Ectodermal cell (in vitro differentiated cells): ENCODE data around the gene KNL1.
"Not testable (repeated sequence)": the region's sequence is repeated elsewhere in the genome, so short reads cannot be mapped to it uniquely, and the experiment has no call there.

Experiments
- H3K27ac ChIP-seq: 2 replicates; pipeline ENCODE4 v1.7.0; 2013; ENCODE audit warnings: mild to moderate bottlenecking, low read depth, low read length; ENCODE audit not compliant: insufficient read depth, poor library complexity, severe bottlenecking
- H3K27me3 ChIP-seq: 2 replicates; pipeline ENCODE4 v1.7.0; 2013; ENCODE audit warnings: mild to moderate bottlenecking, low read length; ENCODE audit not compliant: insufficient read depth, control insufficient read depth, poor library complexity, severe bottlenecking
- H3K36me3 ChIP-seq: one replicate; pipeline ENCODE4 v1.7.0; 2013; ENCODE audit warnings: low read length; ENCODE audit not compliant: control insufficient read depth, insufficient read depth
- H3K4me1 ChIP-seq: one replicate; pipeline ENCODE4 v1.7.0; 2013; ENCODE audit warnings: low read length; ENCODE audit not compliant: control insufficient read depth, insufficient read depth
- H3K4me3 ChIP-seq: 2 replicates; pipeline ENCODE4 v1.7.0; 2013; ENCODE audit warnings: low read depth, low read length, control low read depth; ENCODE audit not compliant: insufficient read depth
- H3K9me3 ChIP-seq: 2 replicates; pipeline ENCODE4 v1.7.0; 2013; ENCODE audit warnings: mild to moderate bottlenecking, low read length, moderate library complexity; ENCODE audit not compliant: control insufficient read depth
- WGBS, 2 experiments: methylation state at CpG; one replicate each; pipeline ENCODE4 v1.1.7; 2013; ENCODE audit warnings: missing lambda C conversion rate in 2 of 2; 5-methylcytosine and 5-hydroxymethylcytosine counted together

The KNL1 gene

DNA sequence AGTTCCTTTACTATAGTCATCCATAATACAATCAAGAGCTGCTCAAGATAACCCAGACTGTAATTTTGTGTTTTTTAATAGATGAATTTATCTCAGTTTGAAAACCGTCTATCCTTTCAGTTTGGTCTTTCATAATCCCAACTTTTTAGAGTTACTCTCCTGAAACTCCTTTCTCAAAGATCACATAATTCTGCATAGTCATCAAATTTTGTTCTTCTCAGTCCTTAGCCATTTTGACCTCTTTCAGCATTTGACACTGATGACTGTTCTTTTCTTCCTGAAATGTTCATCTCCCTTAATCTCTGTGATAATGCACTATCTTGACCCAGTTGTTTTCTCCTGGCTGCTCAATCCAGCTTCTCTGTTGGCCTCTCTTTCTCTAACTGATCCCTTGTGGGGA is 53.5 kb downstream of the KNL1 start:
- H3K27ac ChIP-seq, result no peak overlapping the region
- WGBS, 2 experiments, result 95 to 96% methylated on average over 1 of the region's 1 CpG
- H3K27me3 ChIP-seq, result no peaks in the 10 kb centered on the region
- H3K36me3 ChIP-seq, result peaks cover under 1% of the 10 kb centered on the region
- no peaks in the 10 kb centered on the region for H3K9me3 ChIP-seq
- H3K4me3 ChIP-seq, result no peak overlapping the region
- H3K4me1 ChIP-seq, result no peaks in the 10 kb centered on the region

DNA sequence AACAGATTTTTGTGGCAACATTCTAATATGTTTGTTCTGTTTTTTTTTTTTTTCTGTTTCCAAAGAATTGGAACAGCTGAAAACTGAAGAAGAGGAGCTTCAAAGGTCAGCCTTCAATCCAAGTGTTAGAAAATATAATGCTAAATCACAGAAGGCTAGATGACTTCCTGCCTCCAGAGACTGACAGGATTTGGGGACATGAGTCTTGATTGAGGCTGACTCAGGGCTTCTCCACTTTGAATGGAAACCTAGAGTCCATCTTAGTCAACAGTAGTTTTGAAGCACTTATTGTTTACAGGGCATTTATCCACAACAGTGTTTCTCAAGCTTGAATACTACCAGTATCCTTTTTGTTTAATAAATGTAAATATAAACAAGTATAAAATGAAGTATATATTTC is 56.4 kb downstream of the KNL1 start:
- Histone ChIP-seq H3K27me3 (no peaks in the 10 kb centered on the region), H3K4me1 (no peaks in the 10 kb centered on the region), H3K36me3 (peaks cover 4% of the 10 kb centered on the region), H3K9me3 (no peaks in the 10 kb centered on the region), H3K27ac (no peak overlapping the region), H3K4me3 (no peak overlapping the region)

DNA sequence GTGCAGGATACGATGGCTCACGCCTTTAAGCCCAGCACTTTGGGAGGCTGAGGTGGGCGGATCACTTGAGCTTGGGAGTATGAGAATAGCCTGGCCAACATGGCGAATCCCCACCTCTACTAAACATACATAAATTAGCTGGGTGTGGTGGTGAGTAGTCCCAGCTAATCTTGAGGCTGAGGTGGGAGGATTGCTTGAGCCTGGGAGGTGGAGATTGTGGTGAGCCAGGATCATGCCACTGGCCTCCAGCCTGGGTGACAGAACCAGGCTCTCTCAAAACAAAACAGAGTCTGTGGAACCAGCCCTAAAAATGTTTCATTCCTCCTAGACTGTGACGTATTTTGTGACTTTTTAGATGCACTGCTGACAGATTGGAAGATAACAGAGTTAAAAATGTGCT is 66.6 kb downstream of the KNL1 start:
- WGBS, 2 experiments, result 87 to 89% methylated on average over 1 to 4 of the region's 5 CpGs
- H3K27ac ChIP-seq, result no peak overlapping the region
- H3K36me3 ChIP-seq, result peaks cover 10% of the 10 kb centered on the region
- no peak overlapping the region for H3K4me3 ChIP-seq
- no peaks in the 10 kb centered on the region for H3K27me3 ChIP-seq
- H3K9me3 ChIP-seq, result no peaks in the 10 kb centered on the region
- no peaks in the 10 kb centered on the region for H3K4me1 ChIP-seq

DNA sequence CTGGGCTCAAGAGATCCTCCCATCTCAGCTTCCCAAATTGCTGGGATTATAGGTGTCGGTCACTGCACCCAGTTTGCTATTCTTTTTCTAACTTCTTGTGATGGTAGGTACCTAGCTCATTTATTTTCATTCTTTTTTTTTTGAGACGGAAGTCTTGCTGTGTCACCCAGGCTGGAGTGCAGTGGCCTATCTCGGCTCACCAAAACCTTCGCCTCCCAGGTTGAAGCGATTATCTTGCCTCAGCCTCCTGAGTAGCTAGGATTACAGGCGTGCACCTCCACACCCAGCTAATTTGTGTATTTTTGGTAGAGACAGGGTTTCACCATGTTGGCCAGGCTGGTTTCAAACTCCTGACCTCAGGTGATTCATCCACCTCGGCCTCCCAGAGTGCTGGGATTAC is 70.9 kb downstream of the KNL1 start:
- H3K9me3 ChIP-seq, result no peaks in the 10 kb centered on the region
- no peak overlapping the region for H3K4me3 ChIP-seq
- H3K27me3 ChIP-seq, result no peaks in the 10 kb centered on the region
- H3K4me1 ChIP-seq, result no peaks in the 10 kb centered on the region
- peaks cover 7% of the 10 kb centered on the region for H3K36me3 ChIP-seq
- 94 to 98% methylated on average over 7 of the region's 7 CpGs for WGBS, 2 experiments
- H3K27ac ChIP-seq, result no peak overlapping the region

DNA sequence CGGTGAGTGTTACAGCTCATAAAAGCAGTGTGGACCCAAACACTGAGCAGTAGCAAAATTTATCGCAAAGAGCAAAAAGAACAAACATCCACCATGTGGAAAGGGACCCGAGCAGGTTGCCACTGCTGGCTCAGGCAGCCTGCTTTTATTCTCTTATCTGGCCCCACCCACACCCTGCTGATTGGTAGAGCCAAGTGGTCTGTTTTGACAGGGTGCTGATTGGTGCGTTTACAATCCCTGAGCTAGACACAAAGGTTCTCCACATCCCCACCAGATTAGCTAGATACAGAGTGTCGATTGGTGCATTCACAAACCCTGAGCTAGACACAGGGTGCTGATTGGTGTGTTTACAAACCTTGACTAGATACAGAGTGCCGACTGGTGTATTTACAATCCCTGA is 82.2 kb downstream of the KNL1 start:
- H3K4me1 ChIP-seq, H3K4me3 ChIP-seq, H3K27me3 ChIP-seq, H3K9me3 ChIP-seq, H3K27ac ChIP-seq, H3K36me3 ChIP-seq: not testable (repeated sequence)
- 90 to 93% methylated on average over 6 of the region's 6 CpGs for WGBS, 2 experiments

DNA sequence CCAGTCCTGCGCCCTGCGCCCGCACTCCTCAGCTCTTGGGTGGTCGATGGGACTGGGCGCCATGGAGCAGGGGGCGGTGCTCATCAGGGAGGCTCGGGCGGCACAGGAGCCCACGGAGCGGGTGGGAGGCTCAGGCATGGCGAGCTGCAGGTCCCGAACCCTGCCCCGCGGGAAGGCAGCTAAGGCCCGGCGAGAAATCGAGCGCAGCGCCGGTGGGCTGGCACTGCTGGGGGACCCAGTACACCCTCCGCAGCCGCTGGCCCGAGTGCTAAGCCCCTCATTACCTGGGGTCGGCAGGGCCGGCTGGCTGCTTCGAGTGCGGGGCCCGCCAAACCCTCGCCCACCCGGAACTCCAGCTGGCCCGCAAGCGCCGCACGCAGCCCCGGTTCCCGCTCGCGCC is 82.9 kb downstream of the KNL1 start:
- WGBS, 2 experiments, result 96 to 97% methylated on average over 35 to 37 of the region's 38 CpGs

DNA sequence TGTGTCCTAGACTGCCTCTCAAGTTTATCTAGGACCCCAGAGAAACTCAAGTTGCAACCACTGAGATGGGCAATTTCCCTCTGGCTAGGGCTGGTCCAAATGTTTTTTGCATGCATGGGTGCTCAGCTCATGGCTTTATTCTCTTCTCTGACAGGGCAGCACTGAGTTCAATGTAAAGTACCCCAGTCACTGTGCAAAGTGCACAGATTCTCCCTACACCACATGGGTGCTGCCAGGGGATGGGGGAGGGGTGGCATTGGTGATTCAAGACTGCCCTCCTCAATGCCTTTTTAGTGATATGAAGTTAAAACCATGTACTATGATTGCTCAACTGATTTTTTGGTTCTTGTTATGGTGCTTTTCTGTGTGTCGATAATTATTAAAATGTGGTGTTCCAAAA is 86.1 kb downstream of the KNL1 start:
- Histone ChIP-seq H3K27ac (no peak overlapping the region), H3K27me3 (no peaks in the 10 kb centered on the region), H3K9me3 (no peaks in the 10 kb centered on the region), H3K4me3 (no peak overlapping the region), H3K4me1 (no peaks in the 10 kb centered on the region), H3K36me3 (no peaks in the 10 kb centered on the region)
- 93 to 97% methylated on average over 1 of the region's 1 CpG for WGBS, 2 experiments

More for the DNA sequence above, 82.9 kb downstream of the KNL1 start:
- H3K27me3 ChIP-seq, H3K27ac ChIP-seq, H3K4me3 ChIP-seq, H3K36me3 ChIP-seq, H3K9me3 ChIP-seq, H3K4me1 ChIP-seq: not testable (repeated sequence)

DNA sequence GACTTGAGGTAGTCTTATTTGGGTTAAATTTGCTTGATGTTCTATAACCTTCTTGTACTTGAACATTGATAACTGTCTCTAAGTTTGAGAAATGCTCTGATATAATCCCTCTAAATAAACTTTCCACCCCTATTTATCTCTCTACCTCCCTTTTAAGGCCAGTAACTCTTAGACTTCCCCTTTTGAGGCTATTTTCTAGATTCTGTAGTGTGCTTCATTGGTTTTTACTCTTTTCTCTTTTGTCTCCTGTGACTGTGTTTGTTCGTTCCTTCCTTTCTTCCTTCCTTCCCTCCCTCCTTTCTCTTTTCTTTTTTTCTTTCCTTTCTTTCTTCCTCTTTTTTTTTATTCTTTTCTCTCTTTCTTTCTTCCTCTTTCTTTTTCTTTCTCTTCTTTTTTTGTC is 86.9 kb downstream of the KNL1 start:
- not testable (repeated sequence) for H3K4me3 ChIP-seq, H3K27ac ChIP-seq, H3K27me3 ChIP-seq, H3K9me3 ChIP-seq, H3K36me3 ChIP-seq, H3K4me1 ChIP-seq
- WGBS, 2 experiments, result 100% methylated on average over 1 of the region's 1 CpG

DNA sequence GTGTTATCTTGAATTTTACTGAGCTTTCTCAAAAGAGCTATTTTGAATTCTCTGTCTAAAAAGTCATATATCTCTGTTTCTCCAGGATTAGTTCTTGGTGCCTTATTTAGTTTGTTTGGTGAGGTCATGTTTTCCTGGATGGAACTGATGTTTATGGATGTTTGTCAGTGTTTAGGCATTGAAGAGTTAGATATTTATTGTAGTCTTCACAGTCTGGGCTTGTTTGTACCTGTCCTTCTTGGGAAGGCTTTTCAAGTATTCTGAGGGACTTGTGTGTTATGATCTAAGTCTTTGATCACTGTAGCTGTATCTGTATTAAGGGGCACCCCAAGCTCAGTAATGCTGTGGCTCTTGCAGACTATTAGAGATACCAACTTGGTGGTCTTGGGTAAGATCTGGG is 90.3 kb downstream of the KNL1 start:
- Histone ChIP-seq H3K27ac (no peak overlapping the region), H3K36me3 (no peaks in the 10 kb centered on the region), H3K27me3 (no peaks in the 10 kb centered on the region), H3K9me3 (no peaks in the 10 kb centered on the region), H3K4me3 (no peak overlapping the region), H3K4me1 (no peaks in the 10 kb centered on the region)

DNA sequence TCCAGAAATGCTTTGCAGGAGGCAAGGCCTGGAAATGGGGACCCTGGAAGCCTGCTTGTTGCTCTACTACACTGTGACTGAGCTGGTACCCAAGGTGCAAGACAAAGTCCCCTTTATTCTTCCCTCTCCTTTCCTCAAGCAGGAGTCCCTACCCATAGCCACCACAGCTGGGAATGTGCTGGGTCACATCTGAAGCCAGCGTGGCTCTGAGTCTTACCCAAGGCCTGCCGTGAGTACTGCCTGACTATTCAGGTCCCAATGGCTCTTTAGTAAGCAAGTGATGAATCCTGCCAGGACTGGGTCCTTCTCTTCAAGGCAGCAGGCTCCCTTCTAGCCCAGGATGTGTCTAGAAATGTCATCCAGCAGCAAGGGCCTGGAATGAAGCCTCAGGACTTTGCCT is 91.3 kb downstream of the KNL1 start:
- 84 to 93% methylated on average over 2 of the region's 2 CpGs for WGBS, 2 experiments
- Histone ChIP-seq H3K36me3 (no peaks in the 10 kb centered on the region), H3K27ac (no peak overlapping the region), H3K4me3 (no peak overlapping the region), H3K27me3 (no peaks in the 10 kb centered on the region), H3K4me1 (no peaks in the 10 kb centered on the region), H3K9me3 (no peaks in the 10 kb centered on the region)

DNA sequence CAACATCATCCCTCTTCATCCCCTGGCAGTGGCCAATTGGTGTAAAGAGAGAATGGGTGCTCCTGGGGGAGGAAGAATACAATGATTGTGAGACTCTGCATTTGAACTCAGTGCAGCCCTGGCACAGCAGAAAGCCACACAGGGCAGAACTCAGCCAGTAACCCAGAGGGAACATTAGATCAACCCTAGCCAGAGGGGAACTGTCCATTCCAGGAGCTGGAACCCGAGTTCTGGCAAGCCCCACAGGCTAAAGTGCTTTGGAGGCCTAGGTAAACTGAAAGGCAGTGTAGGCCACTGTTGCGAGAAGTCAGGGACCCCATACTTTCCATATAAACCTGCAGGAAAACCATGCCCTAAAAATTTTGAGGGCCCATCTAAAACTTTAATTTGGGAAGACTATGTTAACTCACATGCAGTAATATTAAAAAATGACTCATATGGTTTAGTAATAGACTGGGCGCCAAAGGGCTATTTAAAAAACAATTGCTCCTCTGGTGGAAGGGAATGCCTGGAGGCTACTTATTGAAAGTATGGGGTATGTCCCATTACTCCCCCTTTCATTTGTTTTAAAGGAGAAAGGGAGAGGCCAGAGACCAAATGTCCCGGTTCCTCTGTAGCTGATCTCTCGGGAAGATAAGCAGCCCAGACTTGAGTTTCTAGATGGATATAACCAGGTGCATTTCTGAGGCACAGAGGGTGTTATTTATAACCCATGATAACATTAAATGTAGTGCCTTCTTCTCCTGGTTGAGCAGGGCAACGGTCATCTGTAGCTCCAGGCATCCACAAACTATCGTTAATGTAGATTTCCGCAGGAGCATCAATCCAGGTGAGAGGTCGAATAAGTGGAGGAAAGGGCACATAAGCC is 95.1 kb downstream of the KNL1 start:
- 91 to 94% methylated on average over 7 to 9 of the region's 9 CpGs for WGBS, 2 experiments
- no peak overlapping the region for H3K4me3 ChIP-seq
- no peaks in the 10 kb centered on the region for H3K27me3 ChIP-seq
- H3K36me3 ChIP-seq, result no peaks in the 10 kb centered on the region
- H3K27ac ChIP-seq, result no peak overlapping the region
- no peaks in the 10 kb centered on the region for H3K4me1 ChIP-seq
- no peaks in the 10 kb centered on the region for H3K9me3 ChIP-seq
